NCI-H1436 treated with DMSO at 0.1 percent for 48 hours (cell line): ENCODE results near the gene SUPT3H.
"Not testable (repeated sequence)": the region's sequence is repeated elsewhere in the genome, so short reads cannot be mapped to it uniquely, and the experiment has no call there.

ENCODE experiments used
- DNase-seq: peaks from one replicate; lab custom pipeline; 2025; lab: John Stamatoyannopoulos, UW

The SUPT3H gene

DNA sequence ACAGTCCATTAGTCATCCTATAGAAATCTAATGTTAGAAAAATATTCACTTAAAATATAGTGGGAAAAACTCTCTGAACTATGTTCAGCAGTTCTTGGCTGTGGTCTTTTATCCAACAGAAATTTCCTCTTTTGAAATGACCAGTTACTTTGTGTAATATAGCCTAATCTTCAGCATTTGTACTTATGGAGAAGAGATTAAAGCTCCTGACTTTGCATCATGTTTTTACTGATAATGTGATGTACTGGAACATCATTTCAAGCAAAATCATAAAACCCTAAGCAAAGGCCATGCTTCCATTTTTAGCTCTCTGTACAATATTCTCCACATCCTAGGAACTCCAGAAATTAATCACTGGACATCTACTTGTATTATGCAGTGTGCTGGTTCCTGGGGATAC is 480.4 kb downstream of the SUPT3H start:
- no peak for DNase-seq

DNA sequence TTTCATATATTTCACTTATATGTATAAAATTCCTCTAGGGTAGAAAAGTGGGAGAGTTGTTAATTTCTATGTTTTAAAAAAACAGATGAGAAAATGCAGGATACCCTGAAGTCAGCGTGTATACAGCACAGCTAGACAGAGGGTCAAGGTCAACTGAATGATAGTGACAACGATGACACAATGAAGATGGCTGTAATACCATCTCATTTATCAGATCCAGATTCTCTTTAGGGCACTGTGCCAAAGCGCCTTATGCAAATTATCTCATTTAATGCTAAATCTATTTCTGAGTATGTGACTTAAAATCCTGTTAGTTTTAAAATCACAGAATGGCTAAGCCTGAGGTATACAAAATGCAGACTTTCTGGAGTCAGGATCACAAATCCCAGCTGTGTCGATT is 481.0 kb downstream of the SUPT3H start:
- DNase-seq: no peak

DNA sequence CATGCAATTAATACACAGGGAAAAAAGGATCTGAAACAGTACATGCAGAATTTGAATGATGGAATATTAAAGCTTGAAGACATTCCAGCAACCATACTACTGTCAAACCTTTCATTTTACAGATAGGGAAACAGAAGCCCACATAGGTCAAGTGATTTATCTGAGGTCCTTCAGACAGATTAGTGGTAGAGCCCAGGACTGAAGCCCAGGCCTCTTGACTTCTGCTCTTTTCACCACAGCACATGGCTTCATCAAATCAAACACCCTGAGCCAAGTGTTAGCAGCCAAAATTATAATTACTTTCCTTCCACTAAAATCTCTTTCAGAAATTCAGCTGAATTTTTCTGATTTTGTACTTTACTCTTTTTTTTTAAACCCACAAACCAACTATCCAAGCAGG is 485.2 kb downstream of the SUPT3H start:
- DNase-seq: no peak

DNA sequence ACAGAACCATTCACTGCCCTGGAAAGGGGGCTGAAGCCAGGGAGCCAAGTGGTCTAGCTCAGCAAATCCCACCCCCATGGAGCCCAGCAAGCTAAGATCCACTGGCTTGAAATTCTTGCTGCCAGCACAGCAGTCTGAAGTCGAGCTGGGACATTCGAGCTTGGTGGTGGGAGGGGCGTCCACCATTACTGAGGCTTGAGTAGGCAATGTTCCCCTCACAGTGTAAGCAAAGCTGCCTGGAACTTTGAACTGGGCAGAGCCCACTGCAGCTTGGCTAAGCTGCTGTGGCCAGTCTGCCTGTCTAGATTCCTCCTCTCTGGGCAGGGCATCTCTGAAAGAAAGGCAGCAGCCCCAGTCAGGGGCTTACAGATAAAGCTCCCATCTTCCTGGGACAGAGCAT is 498.7 kb downstream of the SUPT3H start:
- DNase-seq: not testable (repeated sequence)

DNA sequence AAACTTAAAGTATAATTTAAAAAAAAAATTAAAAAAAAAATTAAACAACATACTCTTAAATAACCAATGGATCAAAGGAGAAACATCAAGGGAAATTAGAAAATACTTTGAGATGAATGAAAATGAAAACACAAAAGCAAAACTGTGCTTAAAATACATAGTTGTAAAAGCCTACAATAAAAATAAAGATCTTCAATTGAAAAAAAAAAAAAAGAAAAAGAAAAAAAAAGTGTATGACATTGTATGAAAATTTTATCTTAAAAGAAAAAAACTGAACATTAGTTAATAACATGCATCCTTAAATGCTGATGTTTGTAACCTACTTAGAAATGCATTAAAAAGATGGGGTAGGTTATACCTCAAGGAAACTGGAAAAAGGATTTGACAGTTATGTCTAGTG is 501.1 kb downstream of the SUPT3H start:
- DNase-seq: not testable (repeated sequence)

DNA sequence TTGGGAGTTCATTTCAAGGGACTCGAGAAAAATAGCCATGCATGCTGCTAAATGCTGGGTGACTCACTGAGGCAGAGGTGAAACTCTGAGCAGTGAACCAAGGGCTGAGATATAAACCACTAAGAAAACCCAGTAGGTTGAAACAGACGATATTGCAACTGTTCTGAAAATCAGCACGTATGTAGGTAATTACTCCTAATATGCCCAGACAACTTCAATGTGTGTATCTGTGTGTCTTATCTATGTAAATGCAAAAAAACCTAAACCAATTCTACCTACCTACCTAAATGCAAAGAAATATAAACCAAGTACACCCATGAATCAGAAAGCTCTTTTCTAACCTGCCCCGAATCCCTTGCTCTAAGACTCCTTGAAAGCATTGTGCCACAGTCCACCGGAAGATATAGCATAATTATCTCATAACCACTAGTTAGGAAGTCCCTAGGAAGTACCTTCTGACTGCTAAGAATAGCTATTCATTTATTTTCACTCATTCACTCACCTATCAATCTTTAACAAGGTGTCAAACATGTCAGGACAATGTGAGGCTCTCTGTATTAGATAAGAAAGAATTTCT is 508.3 kb downstream of the SUPT3H start:
- no peak for DNase-seq

DNA sequence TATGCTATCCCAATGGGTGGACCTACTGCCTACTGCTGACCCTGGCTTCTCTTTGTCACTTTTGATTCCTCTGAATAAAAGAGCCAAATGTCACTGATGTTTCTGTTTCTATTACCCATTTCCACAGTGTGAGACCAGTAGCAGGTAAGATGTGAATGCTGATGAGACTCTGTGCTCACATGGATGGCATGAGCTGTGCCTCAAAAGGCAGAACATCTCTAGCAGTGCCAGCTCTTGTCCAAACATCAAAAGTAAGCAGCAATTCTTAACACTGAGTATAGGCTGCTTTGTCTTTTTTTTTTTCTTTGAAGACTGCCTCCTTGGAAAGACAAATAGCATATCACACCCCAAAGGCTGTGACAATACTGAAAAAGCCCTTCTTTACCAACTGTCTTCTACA is 508.8 kb downstream of the SUPT3H start:
- no peak for DNase-seq

DNA sequence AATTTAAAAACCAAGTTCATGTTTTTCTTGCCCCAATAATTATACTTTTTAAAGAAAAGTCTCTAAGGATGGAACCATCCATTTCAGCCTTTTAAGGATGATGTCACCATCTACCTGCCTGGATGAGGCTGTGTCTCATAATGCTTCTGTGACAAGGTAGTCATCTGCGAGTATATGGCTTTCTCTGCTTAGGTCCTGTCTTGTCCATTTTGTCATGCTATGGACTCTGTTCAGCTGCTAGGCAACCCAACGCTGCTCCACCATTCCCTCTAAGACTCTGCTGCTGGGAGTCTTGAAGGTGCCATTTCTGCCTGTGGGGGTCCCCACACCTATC is 509.4 kb downstream of the SUPT3H start:
- no peak for DNase-seq

DNA sequence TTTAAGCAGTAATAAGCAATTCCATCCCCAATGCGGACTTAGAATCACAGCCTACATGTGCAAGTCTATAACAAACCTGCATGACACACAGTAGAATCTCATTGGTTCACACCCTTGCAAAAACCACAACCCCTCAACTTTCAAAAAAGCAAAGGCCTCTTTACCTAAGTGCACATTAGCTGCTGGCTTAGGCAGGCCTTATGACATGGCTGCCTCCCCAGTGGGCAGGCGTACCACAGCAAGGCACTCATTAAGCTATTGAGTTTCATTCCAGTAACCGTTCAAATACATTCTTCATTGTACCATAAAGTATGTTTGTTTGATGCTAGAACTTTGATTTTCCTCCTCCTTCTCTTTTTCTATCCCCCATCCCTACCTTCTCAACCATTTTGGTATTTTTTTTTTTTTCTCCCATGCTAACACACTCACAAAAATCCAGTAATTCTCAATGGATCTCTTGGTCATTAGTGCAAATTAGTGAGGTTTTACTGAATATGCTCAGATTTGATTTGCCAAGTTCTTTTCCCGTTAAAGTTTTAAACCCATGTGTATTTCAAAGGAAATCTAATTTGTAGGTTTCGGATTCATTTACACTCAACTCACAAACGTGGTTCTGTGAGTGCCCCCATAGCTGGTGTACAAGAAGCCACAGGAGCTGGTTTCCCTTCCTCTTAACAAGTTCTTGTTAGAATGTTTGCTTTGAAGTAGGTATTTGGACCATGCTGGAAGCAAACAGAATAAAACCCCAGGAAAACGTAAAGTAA is 510.0 kb downstream of the SUPT3H start:
- DNase-seq: no peak

DNA sequence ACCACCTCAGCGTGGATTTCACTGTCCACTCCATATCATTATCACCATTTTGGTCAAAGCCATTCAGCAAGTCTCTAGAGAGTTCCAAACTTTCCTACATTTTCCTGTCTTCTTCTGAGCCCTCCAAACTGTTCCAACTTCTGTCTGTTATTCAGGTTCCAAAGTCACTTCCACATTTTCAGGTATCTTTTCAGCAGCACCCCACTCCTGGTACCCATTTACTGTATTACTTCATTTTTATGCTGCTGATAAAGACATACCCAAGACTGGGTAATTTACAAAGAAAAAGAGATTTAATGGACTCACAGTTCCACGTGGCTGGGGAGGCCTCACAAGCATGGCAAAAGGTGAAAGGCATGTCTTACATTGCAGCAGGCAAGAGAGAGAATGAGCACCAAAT is 512.5 kb downstream of the SUPT3H start:
- not testable (repeated sequence) for DNase-seq

DNA sequence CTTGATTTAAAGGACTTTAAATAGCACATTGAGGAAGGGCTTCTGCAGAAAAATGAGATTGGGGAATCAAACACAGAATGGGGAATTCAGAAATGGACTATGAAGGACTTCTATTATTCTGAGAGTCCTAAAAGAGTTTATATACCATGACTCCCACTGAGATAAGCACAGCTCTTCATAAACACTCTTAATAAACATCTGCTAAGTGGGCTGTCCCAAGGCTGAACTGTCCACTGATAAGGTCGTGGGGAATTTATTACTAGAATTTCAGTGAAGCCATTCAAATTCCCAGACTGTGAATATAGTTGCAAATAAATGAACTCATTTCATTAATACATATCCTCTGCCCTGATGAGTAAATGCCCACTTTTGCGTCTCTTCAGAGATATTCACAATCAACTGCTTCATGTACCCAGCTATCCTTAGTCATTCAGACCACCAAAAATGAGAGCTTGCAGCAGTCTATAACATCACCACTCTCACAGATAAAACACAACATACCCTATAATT is 517.8 kb downstream of the SUPT3H start:
- DNase-seq: no peak

DNA sequence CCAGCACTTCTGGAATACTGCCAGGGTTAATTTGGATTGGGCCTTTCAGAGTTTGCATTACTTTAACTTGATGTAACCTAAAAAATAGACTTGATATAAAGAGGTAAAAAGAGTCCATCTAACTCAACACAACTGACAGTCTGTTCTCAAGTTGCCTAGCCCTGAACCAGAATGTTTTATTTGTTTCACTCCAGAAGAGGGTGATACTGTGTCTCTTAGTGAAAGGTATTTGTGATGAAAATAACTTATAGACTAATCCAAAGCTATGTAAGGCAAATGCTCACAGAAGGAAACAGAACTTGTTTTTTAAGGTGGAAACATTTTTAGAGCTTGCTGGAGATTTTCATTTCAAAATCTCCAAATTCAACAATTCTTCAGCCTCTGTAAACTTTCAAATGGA is 518.7 kb downstream of the SUPT3H start:
- no peak for DNase-seq

DNA sequence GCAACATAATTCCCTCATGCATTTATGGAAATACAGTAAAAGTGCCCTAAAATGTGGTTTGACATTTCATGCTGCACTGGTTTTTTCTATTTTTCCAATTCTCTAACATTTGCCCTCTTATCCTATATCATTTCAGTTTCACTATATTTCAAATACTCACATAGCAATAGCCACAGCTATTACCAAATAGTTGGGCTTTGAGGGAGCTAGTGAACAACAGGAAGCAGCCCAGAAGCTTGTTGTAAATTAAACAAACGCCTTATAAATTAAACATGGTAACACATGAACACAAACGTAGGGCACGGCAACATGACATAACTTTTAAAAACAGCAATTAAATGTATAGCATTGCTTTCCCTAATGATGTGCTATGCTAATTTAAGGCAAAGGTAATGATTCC is 521.3 kb downstream of the SUPT3H start:
- DNase-seq: no peak

DNA sequence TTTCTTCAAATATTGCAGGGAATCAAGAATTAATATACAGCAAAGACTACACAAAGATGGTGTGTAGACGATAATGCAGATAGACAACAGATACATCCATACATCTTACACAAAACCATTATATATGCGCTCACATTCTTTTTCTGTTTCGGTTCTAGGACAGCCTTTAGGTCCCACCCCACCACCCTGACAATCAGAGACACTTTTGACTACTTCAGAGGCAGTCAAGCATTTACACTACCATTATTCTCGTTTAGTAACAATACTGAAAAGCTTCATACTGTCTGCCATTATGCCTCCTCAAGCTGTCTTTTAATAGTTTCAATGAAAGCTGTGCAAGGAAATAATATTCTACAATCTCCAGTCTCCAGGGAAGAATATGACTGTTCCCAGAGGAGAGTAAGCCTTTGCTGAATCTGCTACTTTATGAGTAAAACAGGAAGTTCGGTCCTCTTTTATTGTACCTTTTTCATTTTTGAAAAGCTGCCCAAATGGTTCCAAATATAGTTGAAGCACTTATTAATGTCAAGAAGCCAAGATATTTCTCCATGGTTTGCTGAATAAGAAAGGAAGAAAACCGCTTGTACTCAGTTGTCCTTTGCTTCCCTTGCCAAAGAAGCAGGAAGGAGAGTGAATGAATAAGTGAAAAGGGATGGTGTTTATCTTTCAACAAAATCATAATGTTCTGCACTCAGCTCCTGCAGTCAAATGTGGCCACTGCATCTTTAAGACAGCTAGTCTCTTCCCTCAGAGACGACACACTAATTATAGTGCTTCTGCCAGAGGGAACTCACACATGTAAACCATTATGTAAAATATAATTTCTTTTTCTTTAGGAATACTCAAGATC is 521.9 kb downstream of the SUPT3H start:
- no peak for DNase-seq

DNA sequence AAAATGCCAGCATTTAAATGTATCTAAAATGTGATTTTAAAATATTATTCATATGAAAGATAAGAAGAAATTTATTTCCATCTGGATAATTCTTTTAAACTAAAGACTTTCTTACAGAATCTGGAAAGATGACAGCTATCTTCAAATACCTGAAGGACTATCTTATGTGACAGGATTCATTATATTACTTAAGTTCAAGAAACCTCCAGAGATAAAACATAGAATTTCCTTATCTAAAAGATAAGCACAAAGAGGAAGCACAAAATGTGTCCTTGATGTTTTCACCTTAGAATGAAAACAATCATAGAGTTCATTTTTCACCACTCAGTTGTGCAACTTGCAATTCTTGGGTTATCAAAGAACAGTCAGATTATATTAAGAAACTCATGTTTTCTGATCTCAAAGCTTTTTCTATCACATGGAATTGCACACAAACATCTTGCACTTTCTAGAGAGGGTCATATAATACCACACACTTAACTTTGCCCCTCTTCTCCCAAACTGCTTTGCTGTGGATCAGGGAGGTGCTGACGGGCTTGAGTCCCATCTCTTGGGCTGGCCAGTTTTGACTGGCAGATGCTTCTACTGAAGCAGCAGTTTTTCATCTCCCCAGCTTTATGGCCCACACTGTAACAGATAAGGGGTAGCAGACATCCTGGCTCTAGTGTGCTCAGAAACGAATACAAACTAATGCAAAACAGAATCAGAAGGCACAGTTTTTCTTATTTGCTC is 522.9 kb downstream of the SUPT3H start:
- no peak for DNase-seq

DNA sequence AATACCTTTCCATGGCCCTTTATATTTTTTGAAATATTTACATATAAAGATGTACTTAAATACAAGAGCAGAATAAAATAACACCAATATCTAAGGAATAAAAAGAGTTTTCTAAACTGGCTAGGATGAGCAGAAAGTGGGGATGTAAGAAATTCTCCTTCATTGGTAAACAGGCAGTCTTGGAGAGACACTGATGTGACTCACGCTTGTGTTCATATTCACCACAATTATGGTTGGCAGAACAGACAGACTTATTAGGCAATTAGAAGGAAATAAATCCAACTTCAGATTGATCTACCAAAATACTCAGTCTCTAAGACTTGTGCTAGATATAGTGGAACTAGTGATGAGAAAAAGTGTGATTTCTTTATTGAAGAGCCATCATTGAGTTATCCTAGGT is 526.6 kb downstream of the SUPT3H start:
- DNase-seq: no peak

DNA sequence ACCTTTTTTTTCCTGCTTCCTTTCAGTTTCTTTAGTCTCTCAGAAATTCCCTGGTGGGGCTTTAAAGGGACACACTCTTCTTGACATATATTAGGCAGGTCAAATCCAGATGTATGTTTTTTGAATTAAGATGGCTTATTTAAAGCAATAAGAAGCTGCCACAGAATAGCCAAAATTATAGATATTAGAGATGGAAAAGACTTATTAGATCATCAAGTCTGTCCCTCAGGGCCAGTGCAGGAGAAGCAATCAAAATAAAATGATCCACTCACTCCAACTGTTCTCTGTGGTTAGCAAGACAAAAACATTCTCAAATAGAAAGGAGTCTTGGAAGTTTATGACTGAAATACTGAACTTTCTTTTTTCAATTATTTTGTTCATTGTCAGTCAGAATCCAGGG is 527.4 kb downstream of the SUPT3H start:
- DNase-seq: no peak

DNA sequence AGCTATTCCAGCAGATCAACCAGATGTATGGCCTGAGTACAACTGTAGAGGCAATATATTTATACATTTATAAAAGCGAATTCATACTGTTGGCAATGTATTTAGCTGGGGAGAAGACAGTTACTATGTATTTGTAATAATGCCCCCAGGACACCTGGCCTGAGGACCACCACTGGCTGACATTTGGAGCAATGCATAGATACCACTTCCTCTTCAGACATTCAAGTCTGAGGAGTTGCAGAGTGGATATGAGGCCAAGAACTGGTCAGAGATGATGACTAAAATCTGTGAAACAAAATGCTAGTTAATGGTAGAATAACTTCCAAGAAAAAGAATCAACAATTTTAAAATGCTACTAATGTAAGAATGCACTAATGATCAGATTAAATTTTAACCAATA is 527.9 kb downstream of the SUPT3H start:
- no peak for DNase-seq

DNA sequence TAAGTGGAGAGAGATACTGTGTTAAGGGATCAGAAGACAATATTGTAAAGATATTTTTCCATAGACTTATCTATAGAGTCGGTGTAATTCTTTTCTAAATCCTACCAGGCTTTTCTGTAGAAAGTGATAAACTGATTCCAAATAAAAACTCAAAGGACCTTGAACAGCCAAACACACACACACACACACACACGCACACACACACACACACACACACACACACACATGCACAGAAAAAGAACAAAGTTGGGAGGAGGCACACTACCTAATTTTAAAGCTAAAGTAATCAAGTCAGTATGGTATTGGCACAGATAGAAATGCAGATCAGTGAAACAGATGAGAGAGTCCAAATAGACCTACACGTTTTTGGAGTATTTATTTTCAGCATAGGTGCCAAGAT is 534.0 kb downstream of the SUPT3H start:
- no peak for DNase-seq

DNA sequence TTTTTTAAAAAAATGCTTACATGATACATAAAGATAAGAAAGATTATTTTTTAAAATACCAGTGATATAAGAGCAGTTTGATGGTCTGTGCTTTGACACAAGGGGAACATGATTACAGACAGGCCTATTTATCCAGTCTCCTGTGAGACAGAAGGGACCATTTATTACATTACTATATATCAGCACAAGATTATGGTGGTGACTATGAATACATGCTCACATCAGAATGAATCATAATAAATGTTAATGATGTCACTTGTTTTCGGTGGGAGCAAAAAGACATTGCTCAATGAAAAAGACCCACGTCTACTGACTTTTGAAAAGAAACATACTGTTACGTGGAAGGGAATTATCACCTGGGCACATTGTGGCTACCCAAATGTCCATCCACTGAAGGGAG is 535.1 kb downstream of the SUPT3H start:
- no peak for DNase-seq

DNA sequence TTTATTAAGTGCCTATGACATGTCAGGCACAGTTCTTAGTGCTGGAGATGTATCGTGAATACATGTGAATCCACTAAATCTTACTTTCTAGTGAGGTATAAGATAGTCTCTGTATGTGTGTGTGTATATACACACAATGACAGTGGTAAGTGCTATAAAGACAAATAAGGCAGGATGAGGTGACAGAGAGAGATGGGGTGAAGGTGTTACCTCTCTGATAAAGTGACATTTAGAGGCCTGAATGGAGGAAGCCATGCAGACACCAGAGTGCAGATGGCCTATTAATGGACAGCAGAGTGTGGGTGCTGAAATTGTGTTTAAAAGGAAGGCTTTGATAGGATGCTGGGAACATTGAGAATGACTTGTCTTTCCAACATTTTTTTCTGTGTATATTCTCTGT is 535.9 kb downstream of the SUPT3H start:
- DNase-seq: no peak

DNA sequence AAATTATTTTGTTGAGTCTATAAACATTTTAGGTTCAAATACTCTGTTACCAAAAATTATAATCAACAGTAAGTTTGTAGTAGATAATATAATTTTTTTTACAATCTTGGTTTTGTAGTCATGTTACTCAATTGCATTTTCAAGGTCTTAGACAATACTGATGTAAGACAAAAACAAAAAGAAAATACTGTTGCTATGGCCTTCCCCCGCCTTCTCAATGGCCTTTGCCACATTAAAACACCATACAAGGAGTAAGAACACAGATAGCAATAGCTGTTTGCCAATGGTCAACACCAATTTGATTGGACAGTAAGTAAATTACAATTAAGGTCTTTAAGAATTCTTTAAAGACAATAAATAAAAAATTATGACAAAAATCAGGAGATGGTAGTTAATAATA is 540.0 kb downstream of the SUPT3H start:
- no peak for DNase-seq
